HAP-1 (cell line): ENCODE data around the gene EGR2.

Experiments
- DNase-seq, 2 experiments: peaks; one replicate each; pipeline ENCODE4 v3.0.0-alpha.2; 2016 to 2020; ENCODE audit warnings: low spot score in 2 of 2
- H3K27me3 ChIP-seq: fragments of 250-450 bp; sonication (Bioruptor Pico); 2 replicates; pipeline ENCODE4 v1.5.1; 2020; ENCODE audit warnings: low read depth, mild to moderate bottlenecking, moderate library complexity
- H3K36me3 ChIP-seq: fragments of 250-450 bp; sonication (Bioruptor Pico); replicated peaks from 2 replicates; pipeline ENCODE4 v1.5.1; 2020; ENCODE audit warnings: mild to moderate bottlenecking
- H3K4me1 ChIP-seq: fragments of 250-450 bp; sonication (Bioruptor Pico); 2 replicates; pipeline ENCODE4 v1.5.1; 2020; ENCODE audit warnings: mild to moderate bottlenecking
- H3K4me3 ChIP-seq: fragments of 250-450 bp; sonication (Bioruptor Pico); 2 replicates; pipeline ENCODE4 v1.5.1; 2020; ENCODE audit warnings: mild to moderate bottlenecking, moderate library complexity
- H3K9me3 ChIP-seq: fragments of 250-450 bp; sonication (Bioruptor Pico); 2 replicates; pipeline ENCODE4 v1.5.1; 2020; ENCODE audit warnings: mild to moderate bottlenecking, moderate library complexity
- in situ Hi-C: fragments of 300-500 bp; cut with MboI; formaldehyde crosslinking; loops from 3 replicates; pipeline ENCODE4 v1.14.3; 2020; ENCODE audit warnings: low sequenced_read_pairs, inconsistent platforms, mixed read lengths

EGR2 gene

DNA sequence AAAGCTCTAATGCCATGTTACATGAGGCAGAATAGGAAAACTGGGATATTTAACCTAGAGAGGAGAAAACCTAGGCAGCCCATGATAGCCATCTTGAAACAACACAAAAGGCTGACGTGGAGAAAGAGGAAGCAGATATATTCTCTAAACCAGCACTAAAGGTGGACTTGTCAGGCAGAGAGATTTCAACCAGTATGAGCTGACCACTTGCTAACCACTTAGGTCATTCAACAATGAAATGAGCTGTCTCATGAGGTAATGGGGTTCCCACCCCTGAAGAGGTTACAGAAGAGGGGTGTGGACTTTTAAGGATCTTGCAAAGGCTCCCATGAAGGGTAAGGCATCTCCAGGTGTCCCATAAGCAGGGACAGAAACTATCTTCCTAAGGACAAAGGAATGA lies 26.8 kb upstream of the EGR2 start:
- no peaks in the 10 kb centered on the region for H3K36me3 ChIP-seq
- H3K4me3 ChIP-seq: no peak overlapping the region
- H3K27me3 ChIP-seq: no peaks in the 10 kb centered on the region
- in situ Hi-C loops: no loop called here
- H3K4me1 ChIP-seq: no peaks in the 10 kb centered on the region
- no peaks in the 10 kb centered on the region; the same call in 1 of the 2 replicates for H3K9me3 ChIP-seq
- no peak for DNase-seq

DNA sequence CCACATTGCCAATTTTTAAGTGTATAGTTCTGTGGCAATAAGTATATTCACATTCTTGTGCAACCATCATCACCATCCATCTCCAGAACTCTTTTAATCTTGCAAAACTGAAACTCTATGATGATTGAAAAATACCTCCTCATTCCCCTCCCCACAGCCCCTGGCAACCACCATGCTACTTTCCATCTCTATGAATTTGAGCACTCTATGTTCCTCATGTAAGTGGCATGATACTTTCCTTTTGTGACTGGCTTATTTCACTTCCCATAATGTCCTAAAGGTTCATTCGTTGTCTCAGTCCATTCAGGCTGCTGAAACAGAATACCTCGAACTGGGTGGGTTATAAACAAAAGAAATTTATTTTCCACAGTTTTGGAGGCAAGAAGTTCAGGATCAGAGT lies 23.4 kb upstream of the EGR2 start:
- H3K4me1 ChIP-seq: no peaks in the 10 kb centered on the region
- H3K4me3 ChIP-seq: no peak overlapping the region
- H3K27me3 ChIP-seq: 0 out of 2 replicates have a peak, but pooled peaks cover 3% of the 10 kb centered on the region
- in situ Hi-C loops: no loop called here
- H3K9me3 ChIP-seq: no peaks in the 10 kb centered on the region
- no peaks in the 10 kb centered on the region for H3K36me3 ChIP-seq
- DNase-seq: no peak

DNA sequence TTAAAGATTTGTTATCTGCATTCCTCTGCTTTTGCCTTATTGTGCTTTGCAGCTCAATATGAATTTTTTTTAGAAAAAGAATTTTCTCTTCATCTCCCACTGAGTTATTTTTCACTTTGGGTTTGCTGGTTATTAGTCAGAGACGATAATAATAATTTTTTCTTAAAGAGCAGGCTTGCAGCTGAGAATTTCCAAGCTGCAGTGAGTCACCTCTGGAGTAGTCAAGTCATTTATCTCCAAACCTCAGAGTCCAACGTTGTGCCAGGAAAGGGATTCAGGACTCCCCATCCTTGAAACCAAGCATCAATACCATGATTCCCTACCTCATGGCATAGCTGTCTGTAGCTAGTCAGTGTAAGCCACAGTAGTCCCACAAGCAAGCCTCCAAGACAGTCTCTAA lies 15.2 kb upstream of the EGR2 start:
- Histone ChIP-seq H3K4me3 (no peak overlapping the region), H3K4me1 (no peaks in the 10 kb centered on the region), H3K27me3 (no peaks in the 10 kb centered on the region), H3K36me3 (no peaks in the 10 kb centered on the region), H3K9me3 (no peaks in the 10 kb centered on the region)
- no peak for DNase-seq
- in situ Hi-C loops: no loop called here

DNA sequence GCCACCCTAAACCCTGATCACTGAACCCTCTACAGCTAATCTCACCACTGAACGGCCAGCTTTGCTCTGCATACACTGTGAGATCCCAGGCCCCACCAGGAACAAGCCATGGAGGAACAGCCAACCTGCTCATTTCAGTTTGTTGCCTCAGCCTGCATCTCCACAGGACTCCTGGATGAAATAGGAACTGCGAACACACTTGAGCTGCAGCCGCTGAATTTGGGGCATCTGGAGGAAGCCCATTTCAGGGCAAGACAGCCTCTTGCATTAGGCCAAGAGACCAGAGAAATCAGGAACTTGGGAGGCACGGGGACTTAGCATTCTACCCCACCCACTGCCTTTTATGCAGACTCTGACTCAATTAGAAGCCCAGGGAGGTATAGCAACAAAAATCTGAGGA lies 14.5 kb upstream of the EGR2 start:
- in situ Hi-C loops: no loop called here
- Histone ChIP-seq H3K4me1 (no peaks in the 10 kb centered on the region), H3K36me3 (no peaks in the 10 kb centered on the region), H3K4me3 (no peak overlapping the region), H3K9me3 (no peaks in the 10 kb centered on the region), H3K27me3 (no peaks in the 10 kb centered on the region)
- no peak for DNase-seq

DNA sequence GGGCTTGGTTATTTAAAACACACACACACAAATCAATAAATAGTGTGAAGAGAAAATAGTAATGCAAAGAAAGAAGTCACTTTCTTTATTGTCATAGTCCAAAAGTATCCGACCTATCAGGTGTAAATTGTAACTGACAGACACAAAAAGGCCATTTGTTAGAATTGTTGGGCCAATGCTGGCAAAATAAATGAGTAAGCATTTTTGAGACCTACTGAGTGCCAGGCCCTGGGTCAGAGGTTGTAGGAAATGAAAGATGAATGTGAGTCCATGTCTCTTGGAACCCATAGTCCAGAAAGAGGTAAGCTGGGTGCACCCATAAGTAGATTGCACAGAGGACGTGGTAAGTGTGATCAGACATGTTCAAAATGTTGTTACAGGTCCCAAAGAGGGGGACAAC lies 13.5 kb upstream of the EGR2 start:
- Histone ChIP-seq H3K4me3 (no peak overlapping the region), H3K4me1 (no peaks in the 10 kb centered on the region), H3K36me3 (no peaks in the 10 kb centered on the region), H3K27me3 (no peaks in the 10 kb centered on the region), H3K9me3 (no peaks in the 10 kb centered on the region)
- no peak for DNase-seq
- in situ Hi-C loops: no loop called here

DNA sequence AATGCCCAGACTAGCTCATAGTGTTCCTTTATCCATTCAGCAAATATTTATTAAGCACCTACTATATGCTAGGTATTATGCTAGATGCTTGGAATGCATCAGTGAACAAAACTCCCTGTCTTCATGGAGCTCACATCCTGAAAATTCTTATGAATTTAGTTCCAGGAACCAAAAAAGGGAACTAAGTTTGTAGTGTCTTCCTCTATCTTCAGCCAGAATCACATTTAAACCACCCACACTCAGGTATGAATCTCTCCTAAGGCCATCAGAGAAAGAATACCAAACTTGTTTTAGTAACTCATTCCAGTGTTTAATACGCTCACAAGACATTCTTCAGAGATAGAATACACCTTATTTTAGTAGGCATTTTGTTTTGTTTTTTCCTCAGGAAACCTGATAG lies 10.1 kb upstream of the EGR2 start:
- H3K27me3 ChIP-seq: no peaks in the 10 kb centered on the region
- H3K4me1 ChIP-seq: no peaks in the 10 kb centered on the region
- DNase-seq: no peak
- no peak overlapping the region for H3K4me3 ChIP-seq
- no peaks in the 10 kb centered on the region for H3K36me3 ChIP-seq
- in situ Hi-C loops: no loop called here
- no peaks in the 10 kb centered on the region for H3K9me3 ChIP-seq

DNA sequence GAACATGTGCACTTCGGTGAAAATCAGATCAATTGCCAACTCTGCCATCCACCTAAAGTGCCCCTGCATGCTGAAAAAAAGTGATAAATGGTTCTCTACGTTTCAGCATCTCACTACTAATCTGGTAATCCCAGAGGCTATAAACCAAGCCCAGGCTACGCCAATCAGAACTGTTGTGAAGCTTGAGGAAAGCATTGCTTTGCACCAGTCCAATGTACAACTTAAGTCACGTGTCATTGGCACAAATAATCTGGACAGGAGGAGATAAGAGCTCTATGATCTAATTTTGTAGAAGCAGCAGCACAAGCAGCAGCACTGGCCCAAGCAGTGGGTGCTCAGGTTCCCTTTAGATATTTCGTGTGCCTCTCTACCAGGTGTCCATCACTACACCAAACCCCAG lies 4.4 kb upstream of the EGR2 start:
- H3K36me3 ChIP-seq: no peaks in the 10 kb centered on the region
- peaks cover 12% of the 10 kb centered on the region for H3K27me3 ChIP-seq
- H3K4me3 ChIP-seq: no peak overlapping the region
- no peaks in the 10 kb centered on the region for H3K9me3 ChIP-seq
- DNase-seq: no peak
- in situ Hi-C loops: no loop called here
- peaks cover 8% of the 10 kb centered on the region for H3K4me1 ChIP-seq

DNA sequence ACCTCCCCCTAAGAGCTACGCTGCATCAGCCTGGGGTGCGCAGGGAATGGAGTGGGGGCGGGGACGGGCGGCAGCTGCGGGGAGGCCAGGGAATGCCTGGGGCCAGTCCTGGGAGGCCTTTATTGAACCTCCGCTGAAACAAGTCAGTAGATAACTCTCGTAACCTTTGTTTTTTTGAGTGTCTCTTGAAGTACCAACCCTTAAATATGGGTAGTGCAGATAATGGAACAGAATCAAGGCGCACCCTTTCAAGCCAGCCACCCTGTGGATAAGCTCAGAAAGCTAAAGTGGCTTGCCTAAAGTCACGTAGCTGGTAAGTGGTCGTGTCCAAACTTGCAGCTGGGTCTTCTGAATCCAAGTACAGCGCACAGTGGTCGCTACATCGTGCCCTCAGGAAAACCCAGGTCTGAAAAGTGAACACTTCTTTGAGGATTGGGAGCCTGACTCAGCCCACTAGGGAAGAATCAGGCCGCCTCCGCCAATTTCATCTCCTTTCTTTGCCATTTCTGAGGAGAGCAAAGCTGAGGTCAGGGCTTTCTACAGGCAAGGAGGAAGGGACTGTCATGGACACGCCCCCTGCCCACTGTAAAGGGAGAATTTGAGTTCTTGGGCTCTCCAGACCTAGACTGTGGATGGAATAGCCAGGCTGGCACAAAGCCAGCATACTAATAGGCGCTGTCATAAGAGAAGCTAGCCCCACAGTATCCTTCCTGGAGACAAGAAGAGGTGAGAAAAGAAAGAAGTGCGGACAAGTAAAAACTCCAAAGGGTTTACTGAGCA lies 3.2 kb upstream of the EGR2 start:
- H3K4me1 ChIP-seq: peaks cover 8% of the 10 kb centered on the region
- peak in 1 of 2 experiments; percentile 14 for DNase-seq
- in situ Hi-C loops: loop anchor here (10.0 kb wide), 1 partner anchor 205 kb away; no protein-coding TSS in a partner anchor
- peaks cover 19% of the 10 kb centered on the region for H3K27me3 ChIP-seq
- H3K36me3 ChIP-seq: no peaks in the 10 kb centered on the region
- no peaks in the 10 kb centered on the region for H3K9me3 ChIP-seq
- H3K4me3 ChIP-seq: no peak overlapping the region

DNA sequence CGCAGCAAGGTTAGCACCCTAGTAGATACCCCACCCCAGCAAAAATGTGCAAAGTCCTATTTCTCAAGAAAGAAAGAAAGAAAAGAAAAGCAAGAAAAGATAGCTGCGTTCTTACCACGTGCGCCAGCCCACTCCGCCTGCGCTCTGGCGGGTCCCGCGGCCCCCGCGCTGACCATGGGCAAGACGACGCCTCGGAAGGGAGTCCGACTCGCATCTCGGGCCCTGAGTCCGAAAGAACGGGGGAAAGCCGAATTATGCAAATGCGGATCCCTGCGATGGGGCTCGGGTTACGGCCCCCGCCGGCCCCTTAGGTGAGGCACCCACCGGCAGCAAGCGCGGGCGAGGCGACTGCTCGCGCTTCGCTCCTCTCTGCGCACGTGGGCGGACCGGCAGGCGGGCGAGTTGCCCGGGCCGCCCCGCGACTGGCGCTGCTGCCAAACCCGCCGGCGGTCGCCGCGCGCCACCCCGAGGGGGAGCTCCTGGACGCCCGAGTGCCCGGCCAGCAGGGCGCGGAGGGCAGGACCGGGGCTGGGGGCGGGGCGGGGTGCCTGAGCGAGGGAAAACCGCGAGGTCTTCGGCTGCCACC lies 2.4 kb upstream of the EGR2 start:
- H3K36me3 ChIP-seq: no peaks in the 10 kb centered on the region
- peaks cover 8% of the 10 kb centered on the region for H3K4me1 ChIP-seq
- in situ Hi-C loops: loop anchor here (10.0 kb wide), 1 partner anchor 204 kb away; no protein-coding TSS in a partner anchor
- peak in 1 of 2 experiments; percentile 56 for DNase-seq
- 0 out of 2 replicates have a peak overlapping the region, but pooled peaks have one; percentile 4 for H3K4me3 ChIP-seq
- peaks cover 19% of the 10 kb centered on the region for H3K27me3 ChIP-seq
- no peaks in the 10 kb centered on the region for H3K9me3 ChIP-seq

DNA sequence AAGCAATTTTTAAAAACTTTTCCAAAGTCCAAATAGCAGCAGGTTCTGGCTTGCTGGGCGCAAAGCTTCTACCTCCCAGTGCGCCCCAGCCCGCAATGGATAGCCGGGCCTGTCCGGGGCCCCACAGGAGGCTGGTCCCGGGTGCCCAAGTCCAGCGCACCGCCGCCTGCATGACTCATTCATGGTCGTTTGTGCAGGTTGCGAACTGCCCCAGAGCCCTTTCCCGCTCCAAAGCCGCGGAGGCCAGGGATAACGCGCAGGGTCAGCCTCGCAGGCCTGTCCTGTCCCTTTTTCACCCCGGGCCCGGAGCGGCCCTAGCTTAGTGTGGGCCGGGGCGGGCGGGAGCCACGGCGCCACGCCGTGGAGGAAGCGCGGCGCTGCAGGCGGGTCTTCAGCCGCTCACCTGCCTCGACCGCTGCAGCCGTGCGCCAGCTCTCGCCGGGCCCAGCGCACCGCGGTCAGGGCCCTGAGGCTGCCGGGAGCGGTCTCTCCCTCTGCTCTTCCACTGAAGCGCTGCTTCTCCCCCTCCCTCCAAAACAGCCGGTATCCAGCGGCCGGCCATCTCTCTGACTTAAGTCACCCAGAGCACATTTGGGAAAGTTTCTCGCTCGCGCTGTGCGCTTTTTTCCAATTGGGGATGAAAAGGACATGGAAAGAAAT lies 1.7 kb upstream of the EGR2 start:
- H3K4me3 ChIP-seq: peak overlapping the region; percentile 86
- no peaks in the 10 kb centered on the region for H3K36me3 ChIP-seq
- peak; percentile 74 to 83 for DNase-seq
- in situ Hi-C loops: loop anchor here (10.0 kb wide), 1 partner anchor 203 kb away; no protein-coding TSS in a partner anchor
- peaks cover 8% of the 10 kb centered on the region for H3K4me1 ChIP-seq
- peaks cover 19% of the 10 kb centered on the region for H3K27me3 ChIP-seq
- no peaks in the 10 kb centered on the region for H3K9me3 ChIP-seq

DNA sequence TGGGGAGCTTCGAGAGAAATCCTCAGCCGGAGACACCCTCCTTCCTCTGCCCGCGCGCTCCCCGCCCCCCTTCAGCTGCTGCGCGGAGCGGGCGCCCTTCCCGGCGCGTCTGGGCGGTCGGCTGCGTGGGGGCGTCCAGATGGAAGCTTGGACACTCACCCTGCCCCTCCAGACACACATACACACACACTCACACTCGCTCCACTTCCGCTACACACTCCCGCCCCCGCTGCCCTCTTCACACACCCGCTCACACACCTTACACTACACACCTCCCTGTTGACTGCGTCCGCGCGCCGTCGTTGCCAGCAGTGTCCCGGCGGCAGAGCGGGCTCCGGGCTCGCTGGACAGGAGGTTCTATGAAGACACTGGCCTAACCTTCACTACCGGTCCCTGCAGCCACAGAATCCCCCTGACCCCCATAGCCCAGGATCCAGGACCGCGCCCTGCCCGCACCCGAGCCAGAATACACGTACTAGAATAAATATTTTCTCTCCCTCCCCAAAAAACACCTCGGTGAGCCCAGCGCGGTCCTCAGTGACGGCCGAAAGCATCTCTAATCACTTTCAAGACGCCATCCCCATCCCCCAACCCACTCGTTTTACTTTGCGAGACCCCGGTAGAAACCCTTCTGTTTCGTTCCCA lies 1.1 kb upstream of the EGR2 start:
- Histone ChIP-seq H3K9me3 (no peaks in the 10 kb centered on the region), H3K36me3 (no peaks in the 10 kb centered on the region), H3K27me3 (peaks cover 19% of the 10 kb centered on the region), H3K4me3 (peak overlapping the region; percentile 86), H3K4me1 (peaks cover 8% of the 10 kb centered on the region)
- peak; percentile 11 to 58 for DNase-seq
- in situ Hi-C loops: loop anchor here (10.0 kb wide), 1 partner anchor 202 kb away; no protein-coding TSS in a partner anchor

DNA sequence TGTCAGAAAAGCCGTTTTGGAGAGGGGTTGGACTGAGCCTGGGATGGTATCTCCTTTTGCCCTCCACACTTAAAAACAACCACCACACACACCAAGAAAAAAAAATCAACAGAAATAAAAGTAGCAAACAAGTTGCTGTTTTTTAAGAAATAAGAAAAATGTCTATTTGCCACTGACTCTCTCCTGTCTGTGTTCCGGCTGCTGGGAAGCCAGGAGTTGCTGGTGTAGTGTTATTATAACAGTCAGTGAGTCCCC lies 163 bp downstream of the EGR2 start:
- Histone ChIP-seq H3K36me3 (no peaks in the 10 kb centered on the region), H3K4me3 (peak overlapping the region; percentile 86), H3K27me3 (peaks cover 19% of the 10 kb centered on the region), H3K9me3 (no peaks in the 10 kb centered on the region), H3K4me1 (peaks cover 8% of the 10 kb centered on the region)
- in situ Hi-C loops: loop anchor here (10.0 kb wide), 1 partner anchor 201 kb away; no protein-coding TSS in a partner anchor
- DNase-seq: no peak

DNA sequence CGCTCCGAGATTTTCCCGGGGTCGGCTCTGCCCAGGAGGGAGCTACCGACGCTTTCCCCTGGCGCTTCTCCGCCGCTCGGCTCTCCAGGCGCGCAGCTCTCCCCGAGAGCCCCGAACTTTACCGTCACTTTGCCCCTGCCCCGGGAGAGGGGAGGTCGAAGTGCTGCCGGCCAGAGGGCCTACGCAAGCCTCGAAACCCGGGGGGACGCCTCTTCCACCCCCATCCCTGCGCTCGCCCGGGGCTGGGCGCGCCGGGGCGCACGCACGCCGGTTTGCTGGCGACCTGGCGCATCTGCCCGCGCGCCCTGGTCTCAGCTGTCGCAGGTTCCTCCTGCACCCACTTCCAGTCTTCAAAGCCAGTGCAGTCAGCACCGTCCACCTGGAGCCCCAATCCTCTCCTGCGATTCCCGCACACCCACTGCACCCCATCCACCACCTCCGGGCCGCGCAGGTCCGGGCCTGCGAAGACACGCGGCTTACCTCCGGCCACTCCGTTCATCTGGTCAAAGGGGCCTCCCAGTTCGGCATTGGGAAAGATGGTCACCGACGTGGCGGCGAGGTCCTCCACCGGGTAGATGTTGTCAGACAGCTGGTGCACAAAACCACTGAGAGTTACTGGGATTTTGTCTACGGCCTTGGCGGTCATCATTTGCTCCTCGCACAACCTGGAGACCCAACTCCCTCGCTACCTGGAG lies 638 bp downstream of the EGR2 start:
- Histone ChIP-seq H3K27me3 (peaks cover 19% of the 10 kb centered on the region), H3K9me3 (no peaks in the 10 kb centered on the region), H3K4me1 (peaks cover 8% of the 10 kb centered on the region), H3K4me3 (peak overlapping the region; percentile 86), H3K36me3 (no peaks in the 10 kb centered on the region)
- in situ Hi-C loops: loop anchor here (10.0 kb wide), 1 partner anchor 201 kb away; no protein-coding TSS in a partner anchor
- DNase-seq: peak in 1 of 2 experiments; percentile 9
